ENCODE measurements around the gene DNAH8.

DNAH8 gene

GRCh38 chr6:39074486-39074885, 359.4 kb downstream of the DNAH8 start:
- no peak overlapping the region for H3K27ac Mint-ChIP-seq
- no peak overlapping the region for H3K4me3 Mint-ChIP-seq
- H3K4me1 Mint-ChIP-seq (ENCODE audit: low read depth): no peaks in the 10 kb centered on the region
- H3K9me3 Mint-ChIP-seq (ENCODE audit: low read depth): no peaks in the 10 kb centered on the region
- no peaks in the 10 kb centered on the region for H3K36me3 Mint-ChIP-seq
- H3K27me3 Mint-ChIP-seq: no peaks in the 10 kb centered on the region

DNA sequence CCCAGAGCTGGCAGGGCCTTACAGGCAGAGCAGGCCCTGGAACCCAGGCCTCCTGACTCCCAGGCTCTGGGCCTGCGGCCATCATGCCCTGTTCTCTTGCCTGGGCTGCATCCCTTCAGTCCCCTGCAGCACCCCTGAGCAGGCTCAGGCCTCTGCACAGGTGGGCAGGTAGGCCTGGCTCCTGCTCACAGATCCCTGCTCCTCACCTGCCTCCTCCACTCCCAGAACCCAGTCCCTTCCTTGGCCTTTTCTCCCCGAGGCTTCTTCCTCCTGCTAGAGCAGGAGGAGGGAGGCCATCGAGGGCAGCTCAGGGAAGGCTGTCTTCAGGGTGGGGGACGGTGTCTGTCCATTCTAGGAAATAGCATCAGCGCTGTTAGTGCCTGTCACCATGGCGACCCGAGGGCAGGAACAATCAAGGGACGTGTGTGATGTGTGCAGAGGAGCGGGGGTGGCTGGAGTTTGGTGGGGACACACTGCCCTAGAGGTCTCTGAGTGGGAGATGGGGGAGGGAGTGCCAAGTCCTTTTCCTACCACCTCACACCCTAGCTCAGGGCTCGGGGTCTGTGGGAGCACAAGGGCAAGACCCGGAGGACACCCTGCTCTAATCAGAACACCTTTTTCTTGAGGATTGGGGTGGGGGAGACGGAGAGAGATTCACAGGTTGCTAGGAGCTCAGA, 360.0 kb downstream of the DNAH8 start:
- H3K27me3 Mint-ChIP-seq: no peaks in the 10 kb centered on the region
- H3K4me3 Mint-ChIP-seq: no peak overlapping the region
- no peaks in the 10 kb centered on the region for H3K36me3 Mint-ChIP-seq
- no peaks in the 10 kb centered on the region for H3K9me3 Mint-ChIP-seq (ENCODE audit: low read depth)
- no peak overlapping the region for H3K27ac Mint-ChIP-seq
- no peaks in the 10 kb centered on the region for H3K4me1 Mint-ChIP-seq (ENCODE audit: low read depth)

- Mint-ChIP-seq H3K9me3 (ENCODE audit: low read depth) (no peaks in the 10 kb centered on the region), H3K4me3 (no peak overlapping the region), H3K4me1 (ENCODE audit: low read depth) (no peaks in the 10 kb centered on the region), H3K27ac (no peak overlapping the region), H3K27me3 (no peaks in the 10 kb centered on the region), H3K36me3 (no peaks in the 10 kb centered on the region)
Measured at GRCh38 chr6:39075807-39076622, 360.9 kb downstream of the DNAH8 start.

DNA sequence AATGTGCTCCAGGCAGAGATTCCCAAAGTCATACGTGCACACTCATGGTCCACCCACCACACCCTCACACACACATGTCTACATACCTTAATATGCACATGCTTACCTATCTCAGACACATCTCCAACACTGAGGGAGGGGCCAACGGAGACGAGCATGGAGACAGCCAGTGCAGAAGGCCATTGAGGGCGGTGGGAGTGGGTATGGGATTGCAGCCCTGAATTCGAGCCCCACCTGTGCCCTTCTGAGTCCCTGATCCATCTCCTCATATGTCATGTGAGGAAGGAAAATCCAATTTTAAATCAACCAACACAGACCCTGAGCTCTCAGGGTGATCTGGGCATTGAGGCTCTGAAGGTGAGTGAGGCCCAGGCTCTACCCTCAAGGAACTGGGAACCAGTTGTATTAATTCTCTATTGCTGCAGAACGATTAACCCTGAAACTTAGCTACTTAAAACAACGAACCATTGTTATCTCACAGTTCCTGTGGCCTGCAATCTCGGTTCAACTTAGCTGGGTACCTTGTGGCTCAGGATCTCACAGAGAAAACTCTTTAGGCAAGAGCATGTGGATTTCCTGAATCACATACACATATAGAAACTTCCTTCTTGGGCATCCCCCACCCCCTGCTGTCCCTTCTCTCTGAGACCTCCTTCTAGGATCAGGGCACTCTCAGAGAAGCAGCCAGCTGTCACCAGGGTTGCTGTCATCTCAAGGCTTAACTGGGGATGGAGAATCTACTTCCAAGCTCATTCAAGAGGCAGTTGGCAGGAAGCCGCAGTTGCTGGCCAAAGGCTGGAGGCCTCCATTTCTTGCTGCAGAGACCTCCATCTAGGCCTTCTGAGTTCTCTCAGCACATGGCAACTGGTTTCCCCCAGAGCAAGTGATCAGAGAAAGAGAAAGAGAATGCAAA, 361.8 kb downstream of the DNAH8 start:
- Mint-ChIP-seq H3K27me3 (no peaks in the 10 kb centered on the region), H3K36me3 (no peaks in the 10 kb centered on the region), H3K4me3 (no peak overlapping the region), H3K9me3 (ENCODE audit: low read depth) (no peaks in the 10 kb centered on the region), H3K4me1 (ENCODE audit: low read depth) (no peaks in the 10 kb centered on the region), H3K27ac (no peak overlapping the region)

DNA sequence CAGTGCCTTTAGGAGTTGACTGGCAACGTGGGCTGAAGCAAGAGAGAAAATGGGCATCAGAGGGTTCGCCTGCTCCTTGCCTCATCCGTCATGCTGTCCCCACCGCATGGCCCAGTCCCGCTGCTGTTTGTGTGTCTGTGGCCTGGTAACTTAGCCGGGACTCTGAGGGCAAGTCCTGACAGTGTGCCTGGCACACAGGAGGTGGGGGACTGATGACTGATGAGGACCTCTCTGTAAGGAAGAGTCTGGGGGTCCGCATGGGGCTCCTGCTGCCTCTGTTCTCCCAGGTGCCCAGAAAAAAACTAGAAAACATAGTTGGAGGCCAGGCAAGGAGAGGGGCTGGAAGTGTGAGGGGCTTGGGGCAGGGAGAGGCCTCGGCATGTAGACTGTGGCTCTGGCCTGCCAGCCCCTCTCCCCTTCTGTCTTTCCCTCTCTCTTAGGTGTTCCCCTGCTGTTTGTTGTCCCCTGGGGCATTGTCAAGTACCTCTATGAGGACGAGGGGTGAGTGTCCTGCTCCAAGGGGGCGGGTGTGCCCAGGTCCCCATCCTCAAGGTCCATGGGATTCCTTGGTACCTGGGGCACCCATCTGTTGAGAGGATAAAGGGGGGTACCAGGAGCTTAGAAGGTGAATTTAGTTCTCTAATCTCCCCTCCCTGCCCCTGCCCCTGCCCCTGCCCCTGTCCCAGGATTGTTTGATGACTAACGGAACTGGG, 362.9 kb downstream of the DNAH8 start:
- no peak overlapping the region for H3K4me3 Mint-ChIP-seq
- H3K36me3 Mint-ChIP-seq: no peaks in the 10 kb centered on the region
- no peaks in the 10 kb centered on the region for H3K27me3 Mint-ChIP-seq
- H3K27ac Mint-ChIP-seq: no peak overlapping the region
- H3K4me1 Mint-ChIP-seq (ENCODE audit: low read depth): no peaks in the 10 kb centered on the region
- H3K9me3 Mint-ChIP-seq (ENCODE audit: low read depth): no peaks in the 10 kb centered on the region

DNA sequence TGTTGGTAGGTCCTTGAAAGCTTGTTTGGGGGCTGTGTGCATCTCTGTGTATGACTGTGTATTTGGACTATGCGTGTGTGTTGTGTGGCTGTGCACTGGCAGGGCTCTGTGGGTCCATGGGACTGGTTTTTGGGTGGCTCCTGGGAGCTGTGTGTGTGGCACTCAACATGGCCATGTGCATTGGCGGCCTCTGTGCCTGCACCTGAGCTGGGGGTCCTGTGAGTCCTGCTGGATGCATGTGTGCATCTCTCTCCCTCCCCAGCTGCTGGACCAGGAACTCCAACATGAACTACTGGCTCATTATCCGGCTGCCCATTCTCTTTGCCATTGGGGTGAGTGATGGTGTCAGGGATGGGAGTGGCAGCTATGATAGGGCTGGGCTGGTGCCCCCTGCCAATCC, 363.6 kb downstream of the DNAH8 start:
- H3K4me3 Mint-ChIP-seq: no peak overlapping the region
- H3K4me1 Mint-ChIP-seq (ENCODE audit: low read depth): no peaks in the 10 kb centered on the region
- H3K9me3 Mint-ChIP-seq (ENCODE audit: low read depth): no peaks in the 10 kb centered on the region
- peaks cover 2% of the 10 kb centered on the region for H3K27me3 Mint-ChIP-seq
- no peaks in the 10 kb centered on the region for H3K36me3 Mint-ChIP-seq
- no peak overlapping the region for H3K27ac Mint-ChIP-seq

DNA sequence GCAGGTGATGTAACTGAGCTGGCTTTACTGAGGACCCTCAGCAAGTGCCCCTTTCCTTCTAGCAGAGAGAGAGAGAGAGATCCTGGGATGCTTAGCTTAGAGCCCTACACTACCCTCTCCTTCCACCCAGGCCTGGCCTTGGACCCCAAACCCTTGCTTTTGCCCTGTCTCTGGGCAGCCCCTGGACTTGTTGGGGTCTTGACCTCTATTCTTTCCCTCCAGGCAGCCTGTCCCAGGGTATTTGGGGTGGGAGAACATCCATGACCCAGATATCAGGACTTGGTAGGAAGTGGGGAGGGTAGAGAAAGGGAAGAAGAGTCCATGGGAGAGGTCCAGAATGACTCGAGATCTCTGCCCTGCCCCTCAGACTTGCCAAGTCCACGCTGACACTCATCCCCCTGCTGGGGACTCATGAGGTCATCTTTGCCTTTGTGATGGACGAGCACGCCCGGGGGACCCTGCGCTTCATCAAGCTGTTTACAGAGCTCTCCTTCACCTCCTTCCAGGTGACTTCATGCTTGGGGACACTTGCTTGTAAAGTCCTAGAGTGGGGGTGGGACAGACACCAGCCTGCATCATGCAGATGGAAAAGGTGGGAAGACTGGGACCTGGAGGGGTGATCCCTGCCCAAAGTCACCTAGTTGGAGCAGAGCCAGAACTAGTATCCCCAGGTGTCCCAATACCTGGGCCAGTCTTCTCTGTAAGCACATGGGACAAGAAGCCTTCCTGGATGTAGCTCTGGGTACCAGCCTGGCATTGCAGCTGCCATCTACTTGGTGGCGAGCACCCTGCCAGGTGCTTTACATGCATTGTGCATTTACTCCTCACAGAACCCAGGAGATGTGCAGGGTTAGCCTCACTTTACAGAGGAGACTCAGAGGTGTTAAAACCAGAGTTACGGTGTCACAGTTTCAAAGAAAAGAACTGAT, 364.4 kb downstream of the DNAH8 start:
- Mint-ChIP-seq H3K27ac (no peak overlapping the region), H3K4me1 (ENCODE audit: low read depth) (no peaks in the 10 kb centered on the region), H3K27me3 (peaks cover 3% of the 10 kb centered on the region), H3K4me3 (no peak overlapping the region), H3K9me3 (ENCODE audit: low read depth) (no peaks in the 10 kb centered on the region), H3K36me3 (no peaks in the 10 kb centered on the region)

Measured in activated naive CD8-positive, alpha-beta T cell (primary cell).